ENCODE results near the gene FGD2. TPM values are rescaled to one million over a fixed set of nuclear protein-coding genes. Genes with fewer than 3 reads are reported as not detected.

Gene FGD2
- total RNA-seq, 1 donor from 2014 or later, result 0.10 TPM

- Mint-ChIP-seq H3K36me3 (peaks cover 23% of the 10 kb centered on the region), H3K4me3 (no peak overlapping the region), H3K27ac (no peak overlapping the region), H3K27me3 (no peaks in the 10 kb centered on the region), H3K4me1 (ENCODE audit: unreplicated experiment) (no peaks in the 10 kb centered on the region), H3K9me3 (no peaks in the 10 kb centered on the region)
- TF ChIP-seq, protein P1, sequence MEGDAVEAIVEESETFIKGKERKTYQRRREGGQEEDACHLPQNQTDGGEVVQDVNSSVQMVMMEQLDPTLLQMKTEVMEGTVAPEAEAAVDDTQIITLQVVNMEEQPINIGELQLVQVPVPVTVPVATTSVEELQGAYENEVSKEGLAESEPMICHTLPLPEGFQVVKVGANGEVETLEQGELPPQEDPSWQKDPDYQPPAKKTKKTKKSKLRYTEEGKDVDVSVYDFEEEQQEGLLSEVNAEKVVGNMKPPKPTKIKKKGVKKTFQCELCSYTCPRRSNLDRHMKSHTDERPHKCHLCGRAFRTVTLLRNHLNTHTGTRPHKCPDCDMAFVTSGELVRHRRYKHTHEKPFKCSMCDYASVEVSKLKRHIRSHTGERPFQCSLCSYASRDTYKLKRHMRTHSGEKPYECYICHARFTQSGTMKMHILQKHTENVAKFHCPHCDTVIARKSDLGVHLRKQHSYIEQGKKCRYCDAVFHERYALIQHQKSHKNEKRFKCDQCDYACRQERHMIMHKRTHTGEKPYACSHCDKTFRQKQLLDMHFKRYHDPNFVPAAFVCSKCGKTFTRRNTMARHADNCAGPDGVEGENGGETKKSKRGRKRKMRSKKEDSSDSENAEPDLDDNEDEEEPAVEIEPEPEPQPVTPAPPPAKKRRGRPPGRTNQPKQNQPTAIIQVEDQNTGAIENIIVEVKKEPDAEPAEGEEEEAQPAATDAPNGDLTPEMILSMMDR (conservative IDR thresholded peaks at IDR 0.05), result no peak
- no peak for DNase-seq (ENCODE audit: extremely low spot score, unreplicated experiment)
Observed at GRCh38 chr6:36971921-36972673, 33.4 kb upstream of the FGD2 start.

- peaks cover 23% of the 10 kb centered on the region for H3K36me3 Mint-ChIP-seq
- H3K27ac Mint-ChIP-seq, result no peak overlapping the region
- no peak for DNase-seq (ENCODE audit: extremely low spot score, unreplicated experiment)
- TF ChIP-seq, protein P1 (conservative IDR thresholded peaks at IDR 0.05), result no peak
- no peaks in the 10 kb centered on the region for H3K9me3 Mint-ChIP-seq
- H3K4me3 Mint-ChIP-seq, result no peak overlapping the region
- H3K4me1 Mint-ChIP-seq (ENCODE audit: unreplicated experiment), result no peaks in the 10 kb centered on the region
- no peaks in the 10 kb centered on the region for H3K27me3 Mint-ChIP-seq
Observed at GRCh38 chr6:36973190-36973589, 32.3 kb upstream of the FGD2 start.

GRCh38 chr6:36973647-36974046 is 31.8 kb upstream of the FGD2 start:
- Mint-ChIP-seq H3K27me3 (no peaks in the 10 kb centered on the region), H3K9me3 (no peaks in the 10 kb centered on the region), H3K4me3 (no peak overlapping the region), H3K4me1 (ENCODE audit: unreplicated experiment) (no peaks in the 10 kb centered on the region), H3K27ac (no peak overlapping the region), H3K36me3 (peaks cover 21% of the 10 kb centered on the region)
- TF ChIP-seq, protein P1 (conservative IDR thresholded peaks at IDR 0.05), result no peak
- no peak for DNase-seq (ENCODE audit: extremely low spot score, unreplicated experiment)

GRCh38 chr6:36975231-36976006 is 30.0 kb upstream of the FGD2 start:
- Mint-ChIP-seq H3K4me3 (no peak overlapping the region), H3K27me3 (no peaks in the 10 kb centered on the region), H3K9me3 (no peaks in the 10 kb centered on the region), H3K36me3 (peaks cover 18% of the 10 kb centered on the region), H3K27ac (no peak overlapping the region), H3K4me1 (ENCODE audit: unreplicated experiment) (peaks cover 11% of the 10 kb centered on the region)
- no peak for DNase-seq (ENCODE audit: extremely low spot score, unreplicated experiment)
- TF ChIP-seq, protein P1 (conservative IDR thresholded peaks at IDR 0.05), result no peak

DNA sequence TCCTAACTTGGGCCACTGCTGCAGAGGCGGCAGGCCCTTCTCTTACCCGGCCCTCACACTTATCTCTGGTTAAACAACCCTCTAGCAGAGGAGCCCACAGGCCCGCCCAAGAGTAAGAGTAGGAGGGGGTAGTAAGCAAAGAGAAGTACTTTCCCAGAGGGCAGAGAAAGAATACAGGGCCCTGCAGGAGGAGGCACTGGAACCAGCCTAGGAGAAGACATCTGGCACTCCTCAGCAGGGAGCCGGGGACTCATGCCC is 29.5 kb upstream of the FGD2 start:
- TF ChIP-seq, protein P1 (conservative IDR thresholded peaks at IDR 0.05), result no peak
- H3K36me3 Mint-ChIP-seq, result peaks cover 18% of the 10 kb centered on the region
- H3K27me3 Mint-ChIP-seq, result no peaks in the 10 kb centered on the region
- H3K9me3 Mint-ChIP-seq, result no peaks in the 10 kb centered on the region
- no peak for DNase-seq (ENCODE audit: extremely low spot score, unreplicated experiment)
- H3K4me1 Mint-ChIP-seq (ENCODE audit: unreplicated experiment), result peaks cover 16% of the 10 kb centered on the region
- H3K4me3 Mint-ChIP-seq, result no peak overlapping the region
- no peak overlapping the region for H3K27ac Mint-ChIP-seq
